HCT116 (cell line): ENCODE data around the gene SLC7A9. TPM values are rescaled to one million over a fixed set of nuclear protein-coding genes. Genes with fewer than 3 reads are reported as not detected.

Source experiments
- ATAC-seq: fragments of 200-7000 bp; cut with Tn5 transposase; 2 replicates; pipeline ENCODE4 v1.9.1; 2020; ENCODE audit warnings: mild to moderate bottlenecking, moderate library complexity
- BruUV-seq: library from RNA; stranded (reverse); fragments of 400-500 nt; replicated peaks from 2 replicates; lab custom pipeline; 2021; lab: Mats Ljungman, UMichigan
- CTCF ChIA-PET: fragments of 300-600 bp; sonication (Branson Sonifier 250); formaldehyde crosslinking; loops from one replicate; lab custom pipeline; 2021; ENCODE audit warnings: antibody characterized with exemption; lab: Charles Lee
- POLR2A ChIA-PET: fragments of 300-600, 350-600 bp; sonication (Branson Sonifier 250); formaldehyde crosslinking; loops from one replicate; lab custom pipeline; 2021; ENCODE audit warnings: antibody characterized with exemption; lab: Charles Lee
- RAD21 ChIA-PET, 2 experiments: fragments of 300-600 bp; sonication (Branson Sonifier 250); formaldehyde crosslinking; loops; one replicate each; lab custom pipeline; 2023; ENCODE audit warnings: low total read pairs in 2 of 2; ENCODE audit not compliant: uncharacterized antibody in 2 of 2, unreplicated experiment in 2 of 2, low non-redundant PET in 1 of 2; lab: Charles Lee
- DNase-seq: peaks from one replicate; pipeline ENCODE4 v3.0.0-alpha.2; 2010; ENCODE audit warnings: low read depth, low spot score
- H2AFZ ChIP-seq: fragments of 200-600 bp; shearing (Covaris generic), sonication (generic); 2 replicates; pipeline ENCODE4 v1.6.1; 2017; ENCODE audit warnings: low read depth, mixed run types, mixed read lengths, antibody characterized with exemption, low read length; ENCODE audit not compliant: poor library complexity, severe bottlenecking
- H3K27ac ChIP-seq: 2 replicates; pipeline ENCODE4 v1.5.1; 2012; ENCODE audit warnings: low read depth, low read length
- H3K27me3 ChIP-seq: fragments of 200-600 bp; sonication (generic); 2 replicates; pipeline ENCODE4 v1.6.1; 2016; ENCODE audit warnings: mixed run types, low read length, mixed read lengths; ENCODE audit not compliant: insufficient read depth
- H3K36me3 ChIP-seq, 2 experiments: fragments of 200-500 bp in 1 of 2; fragments of 200-600 bp in 1 of 2; sonication (Bioruptor generic) in 1 of 2; sonication (generic) in 1 of 2; 2 replicates each; pipeline versions ENCODE4 v1.5.1 to v1.6.1; 2014 to 2016; ENCODE audit warnings: low read length in 2 of 2, inconsistent platforms in 1 of 2, mixed read lengths in 1 of 2, mixed run types in 1 of 2; ENCODE audit not compliant: insufficient read depth in 2 of 2, control insufficient read depth in 1 of 2
- H3K4me1 ChIP-seq, 2 experiments: fragments of 200-600 bp in 1 of 2; sonication (generic) in 1 of 2; 2 replicates each; pipeline versions ENCODE4 v1.5.1 to v1.6.1; 2012 to 2017; ENCODE audit warnings: low read length in 2 of 2, inconsistent platforms in 1 of 2, mild to moderate bottlenecking in 1 of 2, mixed read lengths in 1 of 2, mixed run types in 1 of 2, moderate library complexity in 1 of 2; ENCODE audit not compliant: insufficient read depth in 2 of 2, control insufficient read depth in 1 of 2
- H3K4me2 ChIP-seq: fragments of 200-600 bp; sonication (generic); 2 replicates; pipeline ENCODE4 v1.6.1; 2017; ENCODE audit warnings: mixed run types, low read length, mixed read lengths
- H3K4me3 ChIP-seq, 2 experiments: fragments of 200-600 bp in 1 of 2; sonication (generic) in 1 of 2; replicated peaks in 1 of 2; 2 replicates each; pipeline ENCODE4 v1.5.1; 2011 to 2016; ENCODE audit warnings: low read length in 2 of 2, control low read depth in 1 of 2, low read depth in 1 of 2, mild to moderate bottlenecking in 1 of 2, mixed read lengths in 1 of 2, mixed run types in 1 of 2
- H3K79me2 ChIP-seq: fragments of 200-600 bp; sonication (generic); 2 replicates; pipeline ENCODE4 v1.6.1; 2017; ENCODE audit warnings: mild to moderate bottlenecking, mixed run types, low read length, moderate library complexity, mixed read lengths; ENCODE audit not compliant: insufficient read depth
- H3K9ac ChIP-seq: fragments of 200-600 bp; sonication (generic); 2 replicates; pipeline ENCODE4 v1.6.1; 2016; ENCODE audit warnings: low read length, mixed read lengths
- H3K9me2 ChIP-seq: fragments of 200-600 bp; sonication (generic), shearing (Covaris generic); 2 replicates; pipeline ENCODE4 v1.6.1; 2017; ENCODE audit warnings: mixed run types, mild to moderate bottlenecking, moderate library complexity; ENCODE audit not compliant: insufficient read depth
- H3K9me3 ChIP-seq, 2 experiments: fragments of 200-500 bp in 1 of 2; fragments of 200-600 bp in 1 of 2; sonication (Bioruptor generic) in 1 of 2; sonication (generic) in 1 of 2; 2 replicates each; pipeline ENCODE4 v1.6.1; 2014 to 2017; ENCODE audit warnings: low read length in 2 of 2, mixed read lengths in 2 of 2, inconsistent platforms in 1 of 2, low read depth in 1 of 2, mild to moderate bottlenecking in 1 of 2, mixed run types in 1 of 2, moderate library complexity in 1 of 2; ENCODE audit not compliant: control insufficient read depth in 1 of 2, insufficient read depth in 1 of 2
- H4K20me1 ChIP-seq: fragments of 200-600 bp; sonication (generic), shearing (Covaris generic); 2 replicates; pipeline ENCODE4 v1.6.1; 2017; ENCODE audit warnings: mixed run types, mild to moderate bottlenecking, moderate library complexity; ENCODE audit not compliant: insufficient read depth
- ATF3 ChIP-seq: IDR thresholded peaks from 2 replicates; pipeline ENCODE4 v1.6.1; 2012
- CEBPB ChIP-seq: IDR thresholded peaks from 2 replicates; pipeline ENCODE4 v1.6.1; 2012; ENCODE audit warnings: low read depth
- CTCF ChIP-seq, 3 experiments: fragments of 200-600 bp in 1 of 3; sonication (generic) in 1 of 3; IDR thresholded peaks in 2 of 3; conservative IDR thresholded peaks in 1 of 3; 2 replicates each; pipeline ENCODE4 v1.5.1; 2012 to 2017; ENCODE audit warnings: low read depth in 2 of 3, low read length in 2 of 3, antibody characterized with exemption in 1 of 3, borderline replicate concordance in 1 of 3, control low read depth in 1 of 3, mild to moderate bottlenecking in 1 of 3, mixed read lengths in 1 of 3, mixed run types in 1 of 3, moderate library complexity in 1 of 3; ENCODE audit not compliant: insufficient read depth in 1 of 3
- EGR1 ChIP-seq: IDR thresholded peaks from 2 replicates; pipeline ENCODE4 v1.6.1; 2012; ENCODE audit warnings: low read depth
- JUND ChIP-seq: IDR thresholded peaks from 2 replicates; pipeline ENCODE4 v1.6.1; 2012
- MAX ChIP-seq: IDR thresholded peaks from 2 replicates; pipeline ENCODE4 v1.6.1; 2012
- POLR2A ChIP-seq: IDR thresholded peaks from 2 replicates; pipeline ENCODE4 v1.7.0; 2011; ENCODE audit warnings: borderline replicate concordance; ENCODE audit not compliant: insufficient read depth, insufficient read length; ENCODE audit errors: extremely low read depth
- RAD21 ChIP-seq: IDR thresholded peaks from 2 replicates; pipeline ENCODE4 v1.6.1; 2012; ENCODE audit warnings: low read depth, mild to moderate bottlenecking
- REST ChIP-seq: IDR thresholded peaks from 2 replicates; pipeline ENCODE4 v1.6.1; 2012; ENCODE audit warnings: low read depth
- SIN3A ChIP-seq: IDR thresholded peaks from 2 replicates; pipeline ENCODE4 v1.6.1; 2012; ENCODE audit warnings: low read depth
- SRF ChIP-seq: IDR thresholded peaks from 2 replicates; pipeline ENCODE4 v1.6.1; 2012; ENCODE audit warnings: low read depth
- TCF7L2 ChIP-seq: IDR thresholded peaks from 2 replicates; pipeline ENCODE4 v1.7.0; 2011; ENCODE audit warnings: borderline replicate concordance, inconsistent platforms; ENCODE audit not compliant: insufficient read depth, insufficient read length; ENCODE audit errors: extremely low read depth
- YY1 ChIP-seq: IDR thresholded peaks from 2 replicates; pipeline ENCODE4 v1.6.1; 2011; ENCODE audit warnings: low read length, low read depth, moderate library complexity, mild to moderate bottlenecking; ENCODE audit not compliant: insufficient replicate concordance; ENCODE audit errors: extremely low read depth
- ZFX ChIP-seq: fragments of 450-650 bp; IDR thresholded peaks from 2 replicates; pipeline ENCODE4 v1.6.1; 2017
- ZNF274 ChIP-seq: fragments of 200-500 bp; sonication (Bioruptor generic); IDR thresholded peaks from 2 replicates; pipeline ENCODE4 v1.6.1; 2014; ENCODE audit warnings: mild to moderate bottlenecking, low read depth, low read length, inconsistent platforms
- intact Hi-C: fragments of 100-400 bp; cut with micrococcal nuclease; formaldehyde crosslinking; loops from 2 replicates; pipeline ENCODE4 v1.10.0; 2022
- total RNA-seq: library from RNA; stranded (reverse); gene quantifications from one replicate; pipeline ENCODE4 v1.2.1, GENCODE V29; 2021; ENCODE audit not compliant: unreplicated experiment

SLC7A9 gene
- total RNA-seq, 1 experiment from 2014 or later = 0.42 TPM

GRCh38 chr19:32862741-32863140 lies 6.8 kb downstream of the SLC7A9 start:
- ChIA-PET CTCF (no interaction called here), RAD21 (no interaction called here), POLR2A (no interaction called here)
- Histone ChIP-seq H3K79me2 (no peaks in the 10 kb centered on the region), H3K9ac (no peak overlapping the region), H3K36me3 (no peaks in the 10 kb centered on the region), H3K4me1 (no peaks in the 10 kb centered on the region), H3K4me3 (no peak overlapping the region), H3K9me2 (no peaks in the 10 kb centered on the region), H3K4me2 (no peak overlapping the region), H3K9me3 (no peaks in the 10 kb centered on the region), H3K27ac (no peak overlapping the region), H2AFZ (no peak overlapping the region), H4K20me1 (no peaks in the 10 kb centered on the region), H3K27me3 (no peaks in the 10 kb centered on the region)
- no TSS peak for BruUV-seq
- no peak for DNase-seq
- TF ChIP-seq MAX (no peak), YY1 (no peak), EGR1 (no peak), ZNF274 (no peak), RAD21 (no peak), ATF3 (no peak), SIN3A (no peak), POLR2A (no peak), CEBPB (no peak), CTCF (IDR thresholded peaks at IDR 0.05 in 2 of 3, conservative IDR thresholded peaks at IDR 0.05 in 1 of 3; ENCODE audit: borderline replicate concordance in 1 of 3, insufficient read depth in 1 of 3, low read depth in 2 of 3, low read length in 2 of 3) (no peak), TCF7L2 (no peak), SRF (no peak), ZFX (no peak), REST (no peak), JUND (no peak)
- intact Hi-C loops = no loop called here
- ATAC-seq = no peak
